AG09319 (cell line): ENCODE results near the gene MIA2.
"Not testable (repeated sequence)": the region's sequence is repeated elsewhere in the genome, so short reads cannot be mapped to it uniquely, and the experiment has no call there.

Experiments
- DNase-seq: peaks from one replicate; pipeline ENCODE4 v3.0.0-alpha.2; 2010; ENCODE audit warnings: low read depth; ENCODE audit errors: extremely low read depth
- CTCF ChIP-seq: IDR thresholded peaks from 2 replicates; pipeline ENCODE4 v1.5.1; 2011; ENCODE audit warnings: low read depth, mild to moderate bottlenecking, inconsistent platforms, low read length, moderate library complexity

MIA2 gene

GRCh38 chr14:39233680-39234326 lies at the start of gene MIA2:
TSS of gene MIA2 (plus strand) at chr14:39233915. CDS start at chr14:39234115, 200 bp downstream.
- TF ChIP-seq CTCF: no peak
- DNase-seq: no peak

GRCh38 chr14:39184628-39185255 lies 49.0 kb upstream of the MIA2 start:
- no peak for TF ChIP-seq CTCF

GRCh38 chr14:39185256-39186049 lies 48.3 kb upstream of the MIA2 start:
- no peak for TF ChIP-seq CTCF
- no peak for DNase-seq

More at GRCh38 chr14:39184628-39185255, 49.0 kb upstream of the MIA2 start:
- DNase-seq: no peak

GRCh38 chr14:39186941-39187525 lies 46.7 kb upstream of the MIA2 start:
- no peak for DNase-seq
- no peak for TF ChIP-seq CTCF

GRCh38 chr14:39203659-39204606 lies 29.8 kb upstream of the MIA2 start:
- no peak for TF ChIP-seq CTCF
- DNase-seq: no peak

- DNase-seq: not testable (repeated sequence)
Measured at GRCh38 chr14:39207430-39207829, 26.3 kb upstream of the MIA2 start.
